GM12873 (cell line): ENCODE results near the gene RNF180.

Experiments used
- TF ChIP-seq, protein P1 (sequence below): IDR thresholded peaks from 2 replicates; pipeline ENCODE4 v1.5.1; 2012; ENCODE audit warnings: low read depth, mild to moderate bottlenecking, moderate library complexity, low read length, control low read depth; ENCODE audit not compliant: insufficient read depth; ENCODE audit errors: missing control alignments

The RNF180 gene

DNA sequence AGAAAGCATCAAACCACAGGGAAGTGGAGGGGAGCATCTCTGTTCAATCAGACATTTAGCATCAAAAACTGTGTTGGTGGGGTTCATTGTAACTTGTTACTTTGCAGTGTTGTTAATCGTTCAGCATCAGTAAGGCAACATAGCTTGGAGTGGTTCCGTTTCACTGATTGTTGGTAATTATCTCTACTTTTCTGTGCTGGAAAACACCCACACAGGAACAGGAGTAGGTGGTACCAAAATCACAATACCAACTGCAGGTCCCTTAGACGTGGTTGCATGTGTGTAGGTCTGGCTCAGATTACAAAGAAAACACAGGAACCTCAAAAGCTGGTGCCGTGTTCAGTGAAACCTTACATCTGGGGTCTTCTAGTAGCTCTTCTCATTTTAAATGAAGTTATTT is 146.8 kb downstream of the RNF180 start:
- TF ChIP-seq, protein P1, sequence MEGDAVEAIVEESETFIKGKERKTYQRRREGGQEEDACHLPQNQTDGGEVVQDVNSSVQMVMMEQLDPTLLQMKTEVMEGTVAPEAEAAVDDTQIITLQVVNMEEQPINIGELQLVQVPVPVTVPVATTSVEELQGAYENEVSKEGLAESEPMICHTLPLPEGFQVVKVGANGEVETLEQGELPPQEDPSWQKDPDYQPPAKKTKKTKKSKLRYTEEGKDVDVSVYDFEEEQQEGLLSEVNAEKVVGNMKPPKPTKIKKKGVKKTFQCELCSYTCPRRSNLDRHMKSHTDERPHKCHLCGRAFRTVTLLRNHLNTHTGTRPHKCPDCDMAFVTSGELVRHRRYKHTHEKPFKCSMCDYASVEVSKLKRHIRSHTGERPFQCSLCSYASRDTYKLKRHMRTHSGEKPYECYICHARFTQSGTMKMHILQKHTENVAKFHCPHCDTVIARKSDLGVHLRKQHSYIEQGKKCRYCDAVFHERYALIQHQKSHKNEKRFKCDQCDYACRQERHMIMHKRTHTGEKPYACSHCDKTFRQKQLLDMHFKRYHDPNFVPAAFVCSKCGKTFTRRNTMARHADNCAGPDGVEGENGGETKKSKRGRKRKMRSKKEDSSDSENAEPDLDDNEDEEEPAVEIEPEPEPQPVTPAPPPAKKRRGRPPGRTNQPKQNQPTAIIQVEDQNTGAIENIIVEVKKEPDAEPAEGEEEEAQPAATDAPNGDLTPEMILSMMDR, result no peak

DNA sequence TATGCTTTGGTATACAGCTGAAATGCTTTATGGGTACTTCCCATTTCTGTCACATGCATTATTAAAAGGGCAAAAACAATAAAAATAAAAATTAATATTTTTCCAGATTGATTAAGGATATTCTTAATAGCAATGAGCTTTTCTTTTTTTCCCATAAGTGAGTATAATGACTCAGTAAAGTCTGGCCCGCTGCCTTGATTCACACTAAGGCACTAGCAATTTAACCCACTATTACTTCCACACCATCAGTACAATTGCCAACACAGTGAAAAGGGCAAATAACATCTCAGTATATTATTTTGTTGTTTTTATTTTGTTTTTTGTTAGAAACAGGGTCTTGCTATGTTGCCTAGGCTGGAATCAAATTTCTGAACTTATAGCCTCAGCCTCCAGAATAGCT is 150.1 kb downstream of the RNF180 start:
- TF ChIP-seq, protein P1, result no peak

DNA sequence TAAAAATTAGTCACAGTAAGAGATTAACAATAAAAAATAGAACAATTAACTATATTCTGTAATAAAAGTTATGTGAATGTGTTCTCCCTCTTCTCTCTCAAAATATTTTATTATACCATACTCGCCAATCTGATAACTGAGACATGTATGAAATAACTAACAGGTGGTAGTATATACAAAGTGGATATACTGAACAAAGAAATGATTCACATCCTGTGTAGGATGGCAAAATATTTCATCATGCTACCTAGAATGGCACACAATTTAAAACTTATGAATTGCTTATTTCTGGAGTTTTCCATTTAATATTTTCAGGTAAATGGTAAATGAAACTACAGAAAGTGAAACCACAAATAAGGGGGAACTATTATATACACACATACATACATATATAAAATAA is 152.5 kb downstream of the RNF180 start:
- TF ChIP-seq, protein P1, result no peak

DNA sequence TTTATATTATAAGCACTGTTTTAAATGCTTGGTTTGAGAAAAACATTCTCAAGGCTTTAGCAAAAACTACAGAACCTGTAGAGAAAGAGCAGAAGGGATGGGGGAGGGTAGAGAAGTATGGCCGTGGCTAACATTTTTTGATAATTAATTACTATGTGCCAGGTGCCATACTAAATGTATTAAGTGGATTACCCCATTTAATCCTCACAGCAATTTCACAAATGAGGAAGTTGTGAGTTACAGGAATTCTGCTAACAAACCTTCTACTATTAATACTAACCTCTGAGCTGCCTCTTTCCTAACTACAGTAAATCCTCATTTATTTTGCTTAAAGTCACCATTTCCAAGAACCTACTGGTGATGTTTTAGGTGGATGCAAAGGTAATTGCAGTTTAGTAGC is 157.9 kb downstream of the RNF180 start:
- TF ChIP-seq, protein P1, result no peak

DNA sequence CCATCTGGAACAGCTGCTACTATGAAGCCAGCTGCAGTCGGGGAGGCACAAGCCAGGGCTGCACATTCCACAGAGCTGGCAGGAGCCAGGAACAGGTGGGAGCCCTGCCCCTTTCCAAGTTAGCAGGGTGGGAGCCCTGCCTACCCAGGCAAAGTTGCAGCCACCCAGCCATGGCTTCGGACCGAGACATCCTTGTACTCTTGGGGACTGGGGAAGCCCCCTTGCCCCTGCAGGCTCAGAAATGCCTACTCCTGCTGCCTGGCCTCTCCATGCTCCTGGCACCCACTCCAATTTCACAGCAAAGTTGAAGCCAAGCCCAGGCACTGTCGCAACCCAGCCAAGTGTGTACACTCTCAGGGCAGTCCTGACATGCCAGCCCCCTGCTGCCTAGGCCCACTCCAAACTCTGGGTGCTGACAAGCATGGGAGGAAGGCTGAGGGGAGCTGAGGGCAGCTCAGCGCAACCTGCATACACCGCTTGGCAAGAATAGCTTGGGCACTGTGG is 165.1 kb downstream of the RNF180 start:
- TF ChIP-seq, protein P1, result no peak

DNA sequence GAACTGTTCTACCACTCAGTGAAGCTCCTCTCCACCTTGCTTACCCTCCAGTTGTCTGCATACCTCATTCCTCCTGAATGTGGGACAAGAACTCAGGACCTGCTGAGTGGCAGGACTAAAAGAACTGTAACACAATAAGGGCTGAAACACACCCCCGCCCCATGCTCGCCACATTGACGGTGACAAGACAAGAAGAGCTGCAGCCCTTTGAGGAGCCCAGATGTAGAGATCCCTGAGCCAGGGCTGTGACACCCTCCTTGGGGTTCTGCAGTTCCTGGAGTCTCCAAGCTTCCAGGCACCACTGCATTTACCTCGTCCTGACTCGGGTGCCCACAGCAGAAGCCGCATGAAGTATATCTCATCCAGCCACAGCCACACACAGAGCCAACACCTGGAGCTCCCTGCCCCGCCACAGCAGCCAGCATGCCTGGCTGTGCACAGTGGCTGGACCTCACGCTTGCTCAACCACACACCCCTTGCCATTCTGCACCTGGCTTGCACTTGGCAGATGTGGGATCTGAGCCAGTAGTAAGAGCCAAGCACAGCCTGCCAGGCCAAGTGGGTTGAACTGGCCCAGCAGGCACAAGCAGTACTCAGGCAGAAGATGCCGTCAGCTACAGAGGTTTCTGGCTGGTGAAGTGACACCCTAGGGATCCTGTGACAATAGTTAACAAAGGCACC is 166.1 kb downstream of the RNF180 start:
- TF ChIP-seq, protein P1, result no peak

DNA sequence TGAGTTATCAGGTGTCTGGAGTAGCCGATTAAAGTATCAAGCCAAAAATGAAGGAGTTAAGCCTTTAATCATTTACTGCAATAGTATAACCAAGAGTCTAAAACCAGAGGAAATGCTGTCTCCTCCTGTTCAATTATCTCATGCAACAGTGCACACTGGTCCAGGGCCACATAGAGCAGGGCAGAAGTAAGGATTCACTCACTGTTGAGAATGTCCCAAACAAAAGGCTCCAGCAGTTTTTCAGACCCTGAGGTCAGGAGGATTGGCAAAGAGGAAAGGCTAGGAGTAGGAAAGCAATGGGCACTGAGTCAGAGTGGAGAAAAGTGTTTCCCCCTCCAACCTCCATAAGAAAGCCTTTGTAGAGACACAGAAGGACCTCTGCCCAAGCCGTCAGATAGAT is 168.2 kb downstream of the RNF180 start:
- TF ChIP-seq, protein P1, result no peak
